Kidney epithelial cell (primary cell): Measurements from ENCODE around the gene AKTIP. TPM values are rescaled to one million over a fixed set of nuclear protein-coding genes. Genes with fewer than 3 reads are reported as not detected.
"Not testable (repeated sequence)": the region's sequence is repeated elsewhere in the genome, so short reads cannot be mapped to it uniquely, and the experiment has no call there.

Source experiments
- DNase-seq: peaks from one replicate; pipeline ENCODE4 v3.0.0-alpha.2; 2010; ENCODE audit warnings: low read depth
- H3K27me3 ChIP-seq: 2 replicates; pipeline ENCODE4 v1.6.0; 2011; ENCODE audit warnings: low read length; ENCODE audit not compliant: control insufficient read depth, insufficient read depth
- H3K36me3 ChIP-seq: 2 replicates; pipeline ENCODE4 v1.5.1; 2011; ENCODE audit warnings: low read length; ENCODE audit not compliant: control insufficient read depth, insufficient read depth
- H3K4me3 ChIP-seq: 2 replicates; pipeline ENCODE4 v1.5.1; 2011; ENCODE audit warnings: low read depth, mild to moderate bottlenecking, control low read depth, low read length
- total RNA-seq: library from RNA; depleted of rRNA; stranded (reverse); fragments of >200 nt; gene quantifications from 2 replicates; pipeline ENCODE4 v1.2.3, GENCODE V29; 2015
- TF ChIP-seq, protein P1 (sequence below): IDR thresholded peaks from 2 replicates; pipeline ENCODE4 v1.5.1; 2011; ENCODE audit warnings: mild to moderate bottlenecking, moderate library complexity, low read length, control low read depth, inconsistent platforms; ENCODE audit not compliant: insufficient read depth, poor library complexity, severe bottlenecking

AKTIP gene
- total RNA-seq, 1 donor from 2014 or later: 39.8 TPM

DNA sequence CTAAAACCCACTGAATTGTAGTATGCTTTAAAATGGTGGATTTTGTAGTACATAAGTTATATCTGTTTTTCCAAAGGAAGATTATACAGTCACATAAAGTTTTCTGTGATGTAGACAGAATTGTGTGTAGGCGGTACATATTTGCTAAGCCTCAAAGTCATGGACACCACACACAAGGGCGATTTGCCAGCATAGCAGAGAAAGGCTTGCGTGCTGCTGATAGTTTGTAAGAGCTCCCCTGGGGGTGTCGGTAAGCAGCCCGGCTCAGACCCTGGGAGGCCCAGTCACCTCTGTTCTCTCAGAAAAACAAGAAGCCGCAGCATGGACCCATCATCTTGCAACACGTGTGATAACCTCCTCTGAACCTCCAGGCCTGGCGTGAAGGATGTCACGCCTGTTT, 38.3 kb upstream of the AKTIP start:
- H3K36me3 ChIP-seq: no peaks in the 10 kb centered on the region
- peaks cover 2% of the 10 kb centered on the region for H3K27me3 ChIP-seq
- TF ChIP-seq, protein P1, sequence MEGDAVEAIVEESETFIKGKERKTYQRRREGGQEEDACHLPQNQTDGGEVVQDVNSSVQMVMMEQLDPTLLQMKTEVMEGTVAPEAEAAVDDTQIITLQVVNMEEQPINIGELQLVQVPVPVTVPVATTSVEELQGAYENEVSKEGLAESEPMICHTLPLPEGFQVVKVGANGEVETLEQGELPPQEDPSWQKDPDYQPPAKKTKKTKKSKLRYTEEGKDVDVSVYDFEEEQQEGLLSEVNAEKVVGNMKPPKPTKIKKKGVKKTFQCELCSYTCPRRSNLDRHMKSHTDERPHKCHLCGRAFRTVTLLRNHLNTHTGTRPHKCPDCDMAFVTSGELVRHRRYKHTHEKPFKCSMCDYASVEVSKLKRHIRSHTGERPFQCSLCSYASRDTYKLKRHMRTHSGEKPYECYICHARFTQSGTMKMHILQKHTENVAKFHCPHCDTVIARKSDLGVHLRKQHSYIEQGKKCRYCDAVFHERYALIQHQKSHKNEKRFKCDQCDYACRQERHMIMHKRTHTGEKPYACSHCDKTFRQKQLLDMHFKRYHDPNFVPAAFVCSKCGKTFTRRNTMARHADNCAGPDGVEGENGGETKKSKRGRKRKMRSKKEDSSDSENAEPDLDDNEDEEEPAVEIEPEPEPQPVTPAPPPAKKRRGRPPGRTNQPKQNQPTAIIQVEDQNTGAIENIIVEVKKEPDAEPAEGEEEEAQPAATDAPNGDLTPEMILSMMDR: no peak
- H3K4me3 ChIP-seq: no peak overlapping the region
- no peak for DNase-seq

GRCh38 chr16:53539759-53540718, 37.0 kb upstream of the AKTIP start:
- not testable (repeated sequence) for DNase-seq, H3K4me3 ChIP-seq, H3K27me3 ChIP-seq, H3K36me3 ChIP-seq

- not testable (repeated sequence) for H3K4me3 ChIP-seq, H3K36me3 ChIP-seq, DNase-seq, H3K27me3 ChIP-seq
Observed at GRCh38 chr16:53539346-53539745, 36.3 kb upstream of the AKTIP start.

GRCh38 chr16:53537626-53538025, 34.6 kb upstream of the AKTIP start:
- TF ChIP-seq, protein P1: no peak
- Histone ChIP-seq H3K36me3 (no peaks in the 10 kb centered on the region), H3K27me3 (peaks cover 2% of the 10 kb centered on the region), H3K4me3 (no peak overlapping the region)
- DNase-seq: no peak

DNA sequence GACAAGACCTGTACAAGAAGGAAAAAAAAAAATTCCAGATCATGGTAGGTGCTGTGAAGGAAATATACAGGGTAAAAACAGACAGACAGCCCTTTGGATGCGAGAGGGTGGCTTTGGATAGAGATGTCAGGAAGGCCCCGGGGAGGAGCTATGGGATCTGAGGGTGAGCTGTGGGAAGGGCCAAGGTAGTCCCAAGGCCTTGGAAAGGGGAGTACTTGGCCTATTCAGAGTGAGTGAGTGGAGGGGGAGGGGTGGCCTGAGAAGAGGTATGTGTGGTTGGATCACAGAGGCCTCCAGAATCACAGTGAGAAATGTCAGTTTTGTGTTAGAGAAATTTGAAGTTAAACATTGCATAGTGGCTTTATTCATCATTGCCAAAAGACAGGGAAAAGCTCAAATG, 31.2 kb upstream of the AKTIP start:
- H3K27me3 ChIP-seq: no peaks in the 10 kb centered on the region
- DNase-seq: no peak
- no peaks in the 10 kb centered on the region for H3K36me3 ChIP-seq
- TF ChIP-seq, protein P1: no peak
- no peak overlapping the region for H3K4me3 ChIP-seq

- DNase-seq: no peak
- Histone ChIP-seq H3K36me3 (no peaks in the 10 kb centered on the region), H3K4me3 (no peak overlapping the region), H3K27me3 (no peaks in the 10 kb centered on the region)
- TF ChIP-seq, protein P1: no peak
Observed at GRCh38 chr16:53530741-53531140, 27.7 kb upstream of the AKTIP start.

GRCh38 chr16:53530046-53530445, 27.0 kb upstream of the AKTIP start:
- Histone ChIP-seq H3K27me3 (no peaks in the 10 kb centered on the region), H3K4me3 (no peak overlapping the region), H3K36me3 (no peaks in the 10 kb centered on the region)
- TF ChIP-seq, protein P1: no peak
- DNase-seq: no peak
